Endometrium (tissue), 2 donors: ENCODE data around the gene ALK.

Source experiments
- FAIRE-seq: peaks from 2 replicates; lab custom pipeline; 2012; peaks lifted over from hg19 to GRCh38; lab: Jason Lieb, UNC
- donor health status: control.
- donor health status: control.

ALK gene

GRCh38 chr2:29526587-29527586 lies 394.5 kb downstream of the ALK start:
- FAIRE-seq = no peak

GRCh38 chr2:29525921-29526320 lies 395.5 kb downstream of the ALK start:
- FAIRE-seq = no peak

GRCh38 chr2:29524652-29525051 lies 396.7 kb downstream of the ALK start:
- FAIRE-seq = no peak

- no peak for FAIRE-seq
Measured at GRCh38 chr2:29522951-29523669, 398.3 kb downstream of the ALK start.

- no peak for FAIRE-seq
Measured at GRCh38 chr2:29520001-29520400, 401.4 kb downstream of the ALK start.

- FAIRE-seq = no peak
Measured at GRCh38 chr2:29519338-29519925, 402.0 kb downstream of the ALK start.

- FAIRE-seq = no peak
Measured at GRCh38 chr2:29518646-29519337, 402.6 kb downstream of the ALK start.

- FAIRE-seq = no peak
Measured at GRCh38 chr2:29518010-29518409, 403.4 kb downstream of the ALK start.

- no peak for FAIRE-seq
Measured at GRCh38 chr2:29517413-29517812, 404.0 kb downstream of the ALK start.

- no peak for FAIRE-seq
Measured at GRCh38 chr2:29516767-29517166, 404.6 kb downstream of the ALK start.

GRCh38 chr2:29509878-29510277 lies 411.5 kb downstream of the ALK start:
- FAIRE-seq = no peak

- no peak for FAIRE-seq
Measured at GRCh38 chr2:29509397-29509796, 412.0 kb downstream of the ALK start.

- no peak for FAIRE-seq
Measured at GRCh38 chr2:29504746-29505145, 416.6 kb downstream of the ALK start.

GRCh38 chr2:29502460-29502911 lies 418.9 kb downstream of the ALK start:
- FAIRE-seq = no peak

GRCh38 chr2:29497375-29497774 lies 424.0 kb downstream of the ALK start:
- no peak for FAIRE-seq

- FAIRE-seq = no peak
Measured at GRCh38 chr2:29496198-29496597, 425.2 kb downstream of the ALK start.

- FAIRE-seq = no peak
Measured at GRCh38 chr2:29495536-29496060, 425.8 kb downstream of the ALK start.

GRCh38 chr2:29495068-29495467 lies 426.3 kb downstream of the ALK start:
- no peak for FAIRE-seq

GRCh38 chr2:29492701-29493100 lies 428.7 kb downstream of the ALK start:
- FAIRE-seq = no peak

GRCh38 chr2:29490045-29490444 lies 431.3 kb downstream of the ALK start:
- no peak for FAIRE-seq

- FAIRE-seq = no peak
Measured at GRCh38 chr2:29489568-29489967, 431.8 kb downstream of the ALK start.
